MG63 (cell line): ENCODE data around the gene NPS. TPM values are rescaled to one million over a fixed set of nuclear protein-coding genes. Genes with fewer than 3 reads are reported as not detected.

Source experiments
- DNase-seq: peaks from one replicate; pipeline ENCODE4 v3.0.0-alpha.2; 2020
- H3K27me3 ChIP-seq: fragments of 250-450 bp; sonication (Bioruptor Pico); 2 replicates; pipeline ENCODE4 v1.5.1; 2020; ENCODE audit warnings: mild to moderate bottlenecking, moderate library complexity
- H3K36me3 ChIP-seq: fragments of 250-450 bp; sonication (Bioruptor Pico); 2 replicates; pipeline ENCODE4 v1.5.1; 2020; ENCODE audit warnings: mild to moderate bottlenecking, moderate library complexity
- H3K4me3 ChIP-seq: fragments of 250-450 bp; sonication (Bioruptor Pico); 2 replicates; pipeline ENCODE4 v1.5.1; 2020; ENCODE audit warnings: mild to moderate bottlenecking, moderate library complexity
- H3K9me3 ChIP-seq: fragments of 250-450 bp; sonication (Bioruptor Pico); 2 replicates; pipeline ENCODE4 v1.5.1; 2020; ENCODE audit warnings: mild to moderate bottlenecking, moderate library complexity
- total RNA-seq: library from RNA; depleted of rRNA; stranded (reverse); fragments of >200 nt; shearing (Covaris generic); gene quantifications from 2 replicates; pipeline ENCODE4 v1.2.3, GENCODE V29; 2014; ENCODE audit warnings: low replicate concordance; rRNA removed

The NPS gene, protein sequence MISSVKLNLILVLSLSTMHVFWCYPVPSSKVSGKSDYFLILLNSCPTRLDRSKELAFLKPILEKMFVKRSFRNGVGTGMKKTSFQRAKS
- not detected in 2 replicates for total RNA-seq

DNA sequence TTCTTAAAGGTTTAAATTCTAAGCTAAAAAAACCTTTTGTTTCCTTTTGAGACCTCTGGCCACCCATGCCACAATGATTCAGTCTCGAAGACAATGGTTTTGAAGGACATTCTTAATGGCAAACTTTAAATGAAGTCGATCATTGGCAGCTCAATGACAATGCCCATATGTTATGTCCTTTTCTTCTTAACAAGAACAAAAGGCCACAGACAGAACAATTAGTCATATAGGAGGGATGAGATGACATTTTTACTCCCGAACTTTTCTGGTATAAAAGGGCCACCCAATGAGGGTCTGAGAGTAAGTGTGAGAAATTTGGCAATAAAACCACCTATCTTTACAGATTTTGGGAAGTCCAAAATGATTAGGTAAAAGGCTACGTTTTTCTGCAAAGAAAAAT is at the start of gene NPS:
NPS (plus strand) TSS at position 301 of the 400 bp plus-strand sequence; CDS start at position 361, 60 bp downstream.
- Histone ChIP-seq H3K9me3 (no peaks in the 10 kb centered on the region; the same call in 1 of the 2 replicates), H3K27me3 (no peaks in the 10 kb centered on the region), H3K4me3 (no peak within 1 kb of the TSS), H3K36me3 (no peaks in the 10 kb centered on the region)
- DNase-seq, result no peak

DNA sequence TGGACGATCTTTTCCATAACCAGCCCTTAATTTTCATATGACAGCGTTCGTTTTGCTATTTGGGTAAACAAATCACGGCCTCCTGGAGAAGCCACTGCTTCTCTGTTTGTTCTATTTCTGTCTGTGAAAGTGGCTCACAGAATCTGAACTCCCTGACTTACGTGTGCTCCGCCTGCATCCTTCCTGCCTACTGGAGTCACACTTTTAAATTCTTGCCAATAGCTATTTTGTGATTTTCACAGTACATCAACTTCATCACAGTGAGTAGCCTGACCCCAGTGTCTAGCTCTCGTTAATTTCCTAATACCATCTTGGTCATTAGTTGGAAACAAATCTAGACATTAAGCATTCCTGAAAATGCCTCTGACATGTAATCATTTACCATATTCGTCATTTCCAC is 49.0 kb upstream of the NPS start:
- peaks cover 18% of the 10 kb centered on the region for H3K27me3 ChIP-seq
- DNase-seq, result no peak

DNA sequence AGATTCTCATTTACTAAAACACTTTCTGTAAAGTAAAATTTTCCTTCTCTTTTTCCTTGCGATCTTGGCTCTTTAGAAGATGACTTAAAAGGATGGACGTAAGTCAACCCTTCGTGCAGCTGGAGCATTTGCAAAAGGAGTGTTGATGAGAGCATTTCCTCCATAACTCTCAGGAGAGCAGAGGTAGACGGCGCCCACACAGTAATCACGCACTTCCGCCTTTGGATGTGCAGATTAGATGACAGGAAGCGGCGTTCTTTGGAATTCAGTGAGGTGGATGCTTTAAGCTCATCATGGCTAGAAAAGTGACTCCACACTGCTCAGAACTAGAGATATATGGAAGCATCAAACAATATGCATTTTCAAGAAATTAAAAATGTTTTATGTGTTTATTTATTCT is 43.0 kb upstream of the NPS start:
- no peak for DNase-seq
- Histone ChIP-seq H3K4me3 (no peak overlapping the region), H3K9me3 (no peaks in the 10 kb centered on the region), H3K27me3 (peaks cover 35% of the 10 kb centered on the region), H3K36me3 (no peaks in the 10 kb centered on the region)

More for the DNA sequence above, 49.0 kb upstream of the NPS start:
- Histone ChIP-seq H3K4me3 (no peak overlapping the region), H3K9me3 (no peaks in the 10 kb centered on the region), H3K36me3 (no peaks in the 10 kb centered on the region)

DNA sequence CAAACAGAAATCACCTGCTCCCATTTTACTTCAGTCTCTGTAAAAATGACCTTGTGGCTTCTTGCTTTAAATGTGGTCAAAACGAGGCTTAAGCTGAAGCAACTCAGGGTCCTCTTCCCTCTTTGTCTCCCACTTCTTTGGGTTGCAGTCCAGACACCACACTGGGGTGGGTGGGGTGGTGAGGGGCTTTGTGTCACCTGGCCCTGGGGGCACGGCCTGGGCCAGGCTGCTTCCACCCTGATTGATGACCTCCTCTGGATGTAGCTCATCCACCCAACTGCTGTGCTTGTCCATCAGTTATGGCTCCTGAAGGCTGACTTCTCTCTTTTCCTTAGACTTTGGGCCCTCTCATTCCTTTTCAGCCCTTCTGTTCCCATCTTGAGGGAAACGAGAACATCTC is 26.8 kb upstream of the NPS start:
- no peak for DNase-seq
- Histone ChIP-seq H3K27me3 (peaks cover 21% of the 10 kb centered on the region), H3K9me3 (peaks cover 11% of the 10 kb centered on the region), H3K4me3 (no peak overlapping the region), H3K36me3 (no peaks in the 10 kb centered on the region)

DNA sequence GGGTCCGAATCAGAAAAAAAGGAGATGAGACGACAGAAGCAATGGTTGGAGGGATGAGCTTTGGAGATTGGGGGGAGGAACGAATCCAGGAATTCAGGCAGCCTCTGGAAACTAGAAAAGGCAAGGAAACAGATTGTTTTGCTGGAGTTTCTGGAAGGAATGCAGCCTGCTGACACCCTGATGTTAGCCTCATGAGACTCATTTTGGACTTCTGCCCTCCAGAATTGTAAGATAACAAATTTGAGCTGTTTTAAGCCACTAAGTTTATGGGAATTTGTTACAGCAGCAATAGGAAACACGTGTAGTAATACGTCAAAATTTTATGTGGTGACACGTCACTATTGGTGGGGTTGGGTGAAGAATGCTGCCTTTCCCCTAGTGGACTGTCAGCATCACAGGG is 25.6 kb upstream of the NPS start:
- H3K4me3 ChIP-seq, result no peak overlapping the region
- peaks cover 13% of the 10 kb centered on the region for H3K9me3 ChIP-seq
- H3K36me3 ChIP-seq, result no peaks in the 10 kb centered on the region
- peaks cover 13% of the 10 kb centered on the region for H3K27me3 ChIP-seq
- DNase-seq, result no peak

DNA sequence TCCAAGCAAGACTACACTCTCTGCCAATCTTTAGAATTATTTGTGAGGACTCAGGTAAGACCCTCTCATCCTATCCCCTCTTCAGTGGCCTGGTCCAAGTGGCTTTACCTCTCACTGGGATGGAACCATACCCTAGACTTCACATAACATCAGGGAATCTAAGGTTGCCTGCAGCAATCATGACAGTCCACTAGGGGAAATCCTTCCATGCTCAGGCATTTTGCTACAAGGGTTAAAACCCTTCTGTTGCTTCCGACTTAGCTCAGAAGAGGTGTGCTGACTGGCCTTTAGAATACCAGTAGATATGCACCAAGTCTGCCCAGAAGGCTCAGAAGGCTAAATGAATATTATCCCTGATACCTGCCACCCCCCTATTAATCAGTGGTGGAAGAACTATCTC is 24.9 kb upstream of the NPS start:
- DNase-seq, result no peak
- H3K4me3 ChIP-seq, result no peak overlapping the region
- peaks cover 9% of the 10 kb centered on the region for H3K27me3 ChIP-seq
- H3K9me3 ChIP-seq, result peaks cover 13% of the 10 kb centered on the region
- H3K36me3 ChIP-seq, result no peaks in the 10 kb centered on the region

DNA sequence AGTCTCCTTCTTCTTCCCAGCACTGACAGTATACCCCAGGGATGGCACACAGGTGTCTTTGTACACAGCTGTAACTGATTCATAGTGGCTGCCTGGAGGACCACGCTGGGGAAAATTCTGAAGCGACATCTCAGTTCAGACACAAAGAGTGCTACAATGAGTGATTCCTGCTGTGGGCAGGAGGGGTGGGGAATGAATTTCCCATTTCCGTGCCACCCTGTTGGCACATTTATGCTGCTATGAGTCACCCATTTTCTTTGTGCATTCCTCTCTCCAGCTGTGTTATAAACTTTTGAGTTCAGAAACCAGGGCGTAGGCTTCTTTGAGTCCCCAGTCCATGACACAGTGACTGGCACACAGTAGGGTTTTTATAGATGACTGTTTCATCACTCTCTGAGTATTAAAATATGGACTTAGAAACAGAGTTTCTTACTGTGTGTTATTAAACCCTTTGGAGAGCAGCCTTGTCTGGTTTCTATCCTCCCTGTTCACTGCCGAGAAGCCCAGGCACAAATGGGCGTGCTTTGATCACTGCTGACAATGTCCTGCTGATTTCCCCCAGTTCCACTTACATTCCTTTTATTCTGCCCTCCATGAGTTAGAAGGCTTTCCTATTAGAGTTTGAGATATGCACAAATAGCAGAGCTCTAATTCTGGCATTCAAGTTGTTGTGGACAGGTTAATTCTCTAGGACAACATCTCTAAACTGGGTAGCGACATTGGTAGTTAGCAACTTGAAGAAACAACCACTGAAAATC is 24.0 kb upstream of the NPS start:
- H3K36me3 ChIP-seq, result no peaks in the 10 kb centered on the region
- DNase-seq, result peak; percentile 43
- no peak overlapping the region for H3K4me3 ChIP-seq
- peaks cover 9% of the 10 kb centered on the region for H3K9me3 ChIP-seq
- peaks cover under 1% of the 10 kb centered on the region; the same call in 1 of the 2 replicates for H3K27me3 ChIP-seq

DNA sequence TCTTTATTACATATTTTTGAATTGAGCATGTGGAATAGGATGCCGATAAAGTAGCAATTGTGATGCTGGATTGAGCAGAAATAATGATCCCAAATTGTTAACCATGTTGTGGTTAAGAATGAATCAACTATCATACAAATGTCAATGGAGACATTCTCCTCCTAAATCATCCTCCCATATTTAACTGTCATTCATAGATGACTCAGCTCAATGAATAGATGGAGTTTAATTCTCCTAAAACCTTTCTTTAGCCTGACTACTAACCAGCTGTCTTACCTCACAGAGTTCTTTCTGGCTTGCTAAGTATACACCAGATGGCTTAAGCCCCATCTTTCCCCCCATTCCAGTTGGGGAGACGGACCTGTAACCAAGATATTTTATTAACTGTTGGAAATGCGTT is 23.4 kb upstream of the NPS start:
- peaks cover 9% of the 10 kb centered on the region for H3K9me3 ChIP-seq
- no peak for DNase-seq
- no peaks in the 10 kb centered on the region for H3K36me3 ChIP-seq
- H3K27me3 ChIP-seq, result no peaks in the 10 kb centered on the region
- H3K4me3 ChIP-seq, result no peak overlapping the region

DNA sequence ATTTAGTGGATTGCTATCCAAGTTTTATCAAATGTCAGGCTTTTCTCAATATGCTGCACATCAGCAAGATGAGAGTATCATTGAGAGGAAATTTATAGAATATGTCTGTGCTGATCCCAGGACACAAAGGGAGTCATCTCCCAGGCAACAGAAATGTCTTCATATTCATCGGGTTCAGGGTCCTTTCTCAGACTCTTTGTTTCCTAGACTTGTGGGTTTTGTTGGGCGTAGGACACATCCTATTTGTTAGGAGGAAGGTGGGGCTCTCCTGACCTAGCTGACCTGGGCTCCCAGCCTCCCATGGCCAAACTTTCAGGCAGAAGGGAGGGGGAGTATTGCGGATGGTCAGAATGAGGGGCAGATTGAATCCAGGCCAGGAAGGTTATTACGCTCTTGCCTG is 22.9 kb upstream of the NPS start:
- DNase-seq, result no peak
- Histone ChIP-seq H3K36me3 (no peaks in the 10 kb centered on the region), H3K27me3 (no peaks in the 10 kb centered on the region), H3K4me3 (no peak overlapping the region), H3K9me3 (peaks cover 9% of the 10 kb centered on the region)

DNA sequence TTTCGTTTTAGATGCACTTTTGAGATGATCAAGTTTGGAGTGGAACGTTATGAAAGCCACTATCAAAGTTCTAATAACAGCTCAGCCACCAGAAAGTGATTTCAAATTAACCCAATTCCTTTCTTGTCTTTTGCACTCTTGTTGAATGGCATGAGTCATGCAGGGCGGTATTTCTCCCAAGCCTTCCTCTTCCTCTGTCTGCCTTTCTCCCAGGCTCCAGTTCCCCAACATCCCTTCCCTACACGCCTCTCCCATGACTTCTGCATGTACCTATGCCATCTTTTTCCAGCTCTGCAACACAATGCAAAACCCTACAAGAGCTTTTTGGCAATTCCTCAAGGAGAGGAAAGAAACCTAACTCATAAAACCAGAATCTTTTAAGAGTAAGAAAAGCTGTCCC is 21.8 kb upstream of the NPS start:
- Histone ChIP-seq H3K4me3 (no peak overlapping the region), H3K27me3 (no peaks in the 10 kb centered on the region), H3K36me3 (no peaks in the 10 kb centered on the region), H3K9me3 (peaks cover 9% of the 10 kb centered on the region)
- no peak for DNase-seq

DNA sequence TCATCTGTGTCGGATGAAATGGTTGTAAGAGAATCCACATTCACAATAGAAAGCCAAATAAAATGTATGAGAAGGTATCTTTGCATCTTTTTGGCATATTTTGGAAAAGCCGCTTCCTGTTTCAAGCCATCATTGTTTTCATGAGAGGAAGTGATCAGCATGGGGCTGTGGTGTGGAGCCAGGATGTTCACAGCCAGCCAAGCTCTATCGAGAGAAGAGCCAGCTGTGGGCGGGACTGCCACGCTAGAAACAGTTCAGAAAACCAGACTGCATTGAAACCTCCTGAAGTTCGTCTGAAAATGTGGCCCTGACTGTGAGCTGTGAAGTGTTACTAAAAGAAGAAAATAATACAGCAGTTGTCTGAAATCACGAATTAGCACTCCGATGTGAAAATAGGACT is 21.2 kb upstream of the NPS start:
- Histone ChIP-seq H3K27me3 (no peaks in the 10 kb centered on the region), H3K9me3 (peaks cover 9% of the 10 kb centered on the region), H3K36me3 (no peaks in the 10 kb centered on the region), H3K4me3 (no peak overlapping the region)
- DNase-seq, result peak; percentile 65

DNA sequence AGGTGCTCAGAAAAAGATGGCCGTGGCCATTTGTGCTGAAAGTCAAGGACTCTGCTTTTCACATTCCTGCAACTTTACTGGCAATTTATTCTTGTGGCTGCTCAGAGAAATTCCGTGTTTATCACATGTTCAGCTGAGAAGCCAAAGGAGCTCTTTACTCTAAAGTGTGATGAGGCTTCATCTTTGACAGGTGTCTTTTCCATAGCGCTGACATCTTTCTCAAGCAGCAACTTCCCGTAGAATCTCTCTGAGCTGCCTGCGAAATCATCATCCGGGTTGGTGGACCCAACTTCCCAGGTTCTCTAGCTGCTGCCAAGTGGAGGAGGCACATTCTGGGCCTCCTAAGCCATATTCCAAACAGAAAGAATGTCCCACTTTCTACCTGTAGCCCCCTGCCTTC is 16.9 kb upstream of the NPS start:
- Histone ChIP-seq H3K36me3 (no peaks in the 10 kb centered on the region), H3K9me3 (0 out of 2 replicates have a peak, but pooled peaks cover 3% of the 10 kb centered on the region), H3K27me3 (no peaks in the 10 kb centered on the region), H3K4me3 (no peak overlapping the region)
- DNase-seq, result no peak

DNA sequence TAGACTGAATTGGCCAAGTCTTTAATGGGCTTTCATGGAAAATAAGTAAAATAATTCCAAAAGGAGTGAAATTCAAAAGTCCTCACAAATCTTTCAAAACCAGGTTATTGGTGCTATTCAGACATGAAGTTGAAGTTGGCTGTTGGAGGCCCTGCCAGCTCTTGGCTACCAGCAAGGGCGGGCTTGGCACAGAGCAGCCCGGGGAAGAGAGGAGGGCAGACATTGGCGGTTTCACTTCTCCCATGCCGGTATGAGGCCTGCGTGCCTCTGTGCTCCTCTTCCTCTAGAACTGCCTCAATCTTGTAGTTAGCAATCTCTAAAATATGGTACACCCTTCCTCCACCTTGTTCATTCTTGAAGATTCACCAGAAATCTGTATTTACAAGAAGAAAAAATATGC is 16.4 kb upstream of the NPS start:
- Histone ChIP-seq H3K9me3 (no peaks in the 10 kb centered on the region), H3K4me3 (no peak overlapping the region), H3K36me3 (no peaks in the 10 kb centered on the region), H3K27me3 (no peaks in the 10 kb centered on the region)
- no peak for DNase-seq

DNA sequence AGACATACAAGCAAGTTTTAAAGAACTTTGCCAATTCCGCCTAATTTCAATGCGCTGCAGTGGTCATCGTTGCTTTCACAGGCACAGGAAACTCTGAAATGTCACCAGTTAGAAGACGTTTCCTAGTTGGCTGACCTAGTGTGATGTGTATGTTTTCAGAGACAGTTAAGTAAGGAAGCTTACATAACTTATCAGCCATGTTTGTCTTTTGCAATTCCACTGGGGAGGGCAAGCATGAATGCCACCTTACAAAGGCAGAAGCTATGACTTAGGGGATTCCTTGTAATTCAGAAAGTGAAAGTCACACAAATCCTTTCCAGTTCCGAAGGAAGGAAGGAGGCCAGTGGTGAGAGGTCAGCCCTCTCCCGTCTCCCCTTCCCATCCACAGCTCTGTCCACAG is 15.0 kb upstream of the NPS start:
- DNase-seq, result no peak
- no peak overlapping the region for H3K4me3 ChIP-seq
- H3K9me3 ChIP-seq, result no peaks in the 10 kb centered on the region
- H3K27me3 ChIP-seq, result no peaks in the 10 kb centered on the region
- no peaks in the 10 kb centered on the region for H3K36me3 ChIP-seq

DNA sequence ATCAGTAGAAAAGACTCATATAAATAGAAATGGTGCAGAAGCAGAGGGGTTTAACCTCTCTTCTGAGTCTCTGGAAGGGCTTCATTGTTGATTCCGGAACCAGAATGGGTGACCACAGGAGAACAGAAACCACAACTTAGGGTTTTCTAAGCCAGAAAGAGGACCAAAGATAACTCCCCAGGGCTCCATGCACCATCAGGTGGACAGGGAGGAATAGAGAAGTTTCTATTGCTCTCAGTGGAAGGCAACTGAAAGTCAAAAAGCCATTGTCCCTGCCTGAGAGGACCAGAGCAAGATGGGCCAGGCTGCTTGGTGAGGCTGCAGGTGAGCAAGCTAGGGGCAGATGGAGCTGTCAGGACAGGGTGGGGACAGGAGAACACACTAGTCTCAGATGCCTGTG is 14.6 kb upstream of the NPS start:
- Histone ChIP-seq H3K9me3 (no peaks in the 10 kb centered on the region), H3K27me3 (no peaks in the 10 kb centered on the region), H3K36me3 (no peaks in the 10 kb centered on the region), H3K4me3 (no peak overlapping the region)
- no peak for DNase-seq

DNA sequence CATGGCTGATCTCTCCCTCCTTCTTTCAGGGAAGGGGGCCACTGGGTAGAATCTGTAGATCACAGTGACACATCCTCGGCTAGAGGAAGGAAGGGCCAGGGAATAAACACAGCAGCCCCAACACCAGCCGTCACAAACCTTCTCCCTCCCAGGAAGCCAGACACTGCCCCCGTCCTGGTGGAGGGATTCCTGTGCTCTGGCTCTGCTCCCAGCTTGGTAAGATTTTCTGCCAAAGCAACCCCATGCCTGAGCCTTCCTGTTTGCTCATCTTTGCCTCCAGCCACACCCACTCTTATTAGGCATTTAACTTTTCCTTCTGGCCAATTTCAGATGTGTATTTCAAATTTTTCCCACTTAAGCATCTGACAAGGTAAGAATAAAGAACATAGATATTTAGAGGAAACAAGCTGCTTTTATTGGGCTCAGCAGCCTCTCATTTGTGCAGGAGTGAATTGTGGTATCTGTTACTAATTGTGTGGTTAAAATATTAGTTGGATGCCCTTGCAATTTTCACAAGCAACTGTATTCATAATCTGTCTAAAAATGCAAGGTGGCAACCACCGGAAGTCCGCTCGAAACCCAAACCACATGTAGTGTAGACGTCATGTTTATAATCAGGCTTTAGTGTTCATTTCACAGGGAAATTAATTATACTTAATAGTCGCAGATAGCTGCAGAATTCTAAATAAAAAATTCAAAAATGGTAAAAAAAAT is 13.2 kb upstream of the NPS start:
- Histone ChIP-seq H3K27me3 (no peaks in the 10 kb centered on the region), H3K9me3 (no peaks in the 10 kb centered on the region), H3K36me3 (no peaks in the 10 kb centered on the region), H3K4me3 (no peak overlapping the region)
- peak; percentile 74 for DNase-seq

DNA sequence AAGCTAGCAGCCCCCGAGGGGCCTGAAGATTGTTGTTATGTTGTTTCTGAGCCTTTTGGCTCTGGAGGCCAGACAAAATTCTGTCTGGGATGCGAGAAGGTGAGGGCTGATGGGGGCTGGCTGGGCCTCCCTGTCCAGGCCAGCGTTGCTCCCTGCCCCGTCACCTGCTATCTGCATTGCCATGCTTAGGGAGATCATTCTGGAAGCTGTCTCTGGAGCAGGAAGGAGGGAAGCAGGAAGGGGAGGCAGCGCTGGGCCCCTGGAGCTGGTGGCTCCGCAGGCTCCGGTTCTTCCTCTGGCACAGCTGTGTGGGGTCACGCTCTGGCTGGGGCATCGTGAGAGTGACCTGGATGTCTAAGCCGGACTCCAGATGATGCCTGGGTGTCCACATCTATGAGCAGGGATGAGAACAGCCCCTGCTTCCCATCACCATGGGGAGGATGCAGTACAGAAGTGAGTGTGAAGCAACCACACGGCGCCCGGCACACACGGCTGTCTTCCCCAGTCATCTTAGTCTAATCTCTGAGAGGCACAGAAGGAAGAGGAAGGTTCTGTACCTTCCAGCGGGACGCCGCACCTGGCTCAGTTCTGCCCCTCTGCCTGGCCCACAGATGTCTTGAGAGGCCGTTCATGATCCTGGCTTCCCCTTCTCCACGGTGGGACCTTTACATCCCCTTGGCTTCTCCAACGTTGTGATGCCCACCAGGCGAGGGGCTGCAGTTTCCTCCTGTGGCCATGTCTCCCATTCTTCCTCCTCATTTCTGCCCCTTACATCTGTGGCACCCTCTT is 11.9 kb upstream of the NPS start:
- Histone ChIP-seq H3K9me3 (no peaks in the 10 kb centered on the region), H3K4me3 (no peak overlapping the region), H3K36me3 (no peaks in the 10 kb centered on the region), H3K27me3 (no peaks in the 10 kb centered on the region)
- no peak for DNase-seq
